SK-N-DZ (cell line): ENCODE data around the gene SLC16A3. TPM values are rescaled to one million over a fixed set of nuclear protein-coding genes. Genes with fewer than 3 reads are reported as not detected.
"Not testable (repeated sequence)": the region's sequence is repeated elsewhere in the genome, so short reads cannot be mapped to it uniquely, and the experiment has no call there.

Experiments
- DNase-seq: peaks from one replicate; pipeline ENCODE4 v3.0.0-alpha.2; 2015; ENCODE audit warnings: low spot score
- polyA plus RNA-seq, 2 experiments: library from polyadenylated mRNA; depleted of rRNA; stranded (reverse); fragments of >200 nt; gene quantifications; 2 replicates each; pipeline ENCODE4 v1.2.3, GENCODE V29; 2014

The SLC16A3 gene
- 70.5 and 78.7 TPM in 2 replicates for polyA plus RNA-seq (2014; cell fraction: cytosol; rRNA removed)
- 43.3 and 51.0 TPM in 2 replicates for polyA plus RNA-seq (2014; cell fraction: nucleus; rRNA removed)

- DNase-seq = peak; percentile 66
These were observed at the start of gene SLC16A3 for GRCh38 chr17:82228842-82229697. SLC16A3 (plus strand) TSS chr17:82229042; CDS start chr17:82236009, 6,967 bp downstream.

- DNase-seq = no peak
These were observed 49.4 kb upstream of the SLC16A3 start for GRCh38 chr17:82179412-82179811.

- no peak for DNase-seq
These were observed 48.8 kb upstream of the SLC16A3 start for GRCh38 chr17:82179946-82180475.

- no peak for DNase-seq
These were observed 47.9 kb upstream of the SLC16A3 start for GRCh38 chr17:82180776-82181528.

GRCh38 chr17:82184761-82185160 lies 44.1 kb upstream of the SLC16A3 start:
- no peak for DNase-seq

GRCh38 chr17:82186221-82186620 lies 42.6 kb upstream of the SLC16A3 start:
- DNase-seq = no peak

- no peak for DNase-seq
These were observed 41.3 kb upstream of the SLC16A3 start for GRCh38 chr17:82187500-82187899.

GRCh38 chr17:82188001-82188961 lies 40.6 kb upstream of the SLC16A3 start:
- no peak for DNase-seq

GRCh38 chr17:82193050-82193449 lies 35.8 kb upstream of the SLC16A3 start:
- DNase-seq = not testable (repeated sequence)

- DNase-seq = no peak
These were observed 35.2 kb upstream of the SLC16A3 start for GRCh38 chr17:82193520-82194220.

- no peak for DNase-seq
These were observed 34.1 kb upstream of the SLC16A3 start for GRCh38 chr17:82194765-82195164.

GRCh38 chr17:82195675-82196672 lies 32.9 kb upstream of the SLC16A3 start:
- DNase-seq = no peak

GRCh38 chr17:82198092-82198491 lies 30.8 kb upstream of the SLC16A3 start:
- DNase-seq = no peak

- no peak for DNase-seq
These were observed 29.3 kb upstream of the SLC16A3 start for GRCh38 chr17:82199496-82199895.

- no peak for DNase-seq
These were observed 28.7 kb upstream of the SLC16A3 start for GRCh38 chr17:82200135-82200534.

GRCh38 chr17:82200743-82201497 lies 27.9 kb upstream of the SLC16A3 start:
- DNase-seq = no peak

- no peak for DNase-seq
These were observed 27.3 kb upstream of the SLC16A3 start for GRCh38 chr17:82201498-82201910.

- DNase-seq = no peak
These were observed 25.9 kb upstream of the SLC16A3 start for GRCh38 chr17:82202981-82203380.
